ENCODE results near the gene RALGPS2.

Gene RALGPS2

DNA sequence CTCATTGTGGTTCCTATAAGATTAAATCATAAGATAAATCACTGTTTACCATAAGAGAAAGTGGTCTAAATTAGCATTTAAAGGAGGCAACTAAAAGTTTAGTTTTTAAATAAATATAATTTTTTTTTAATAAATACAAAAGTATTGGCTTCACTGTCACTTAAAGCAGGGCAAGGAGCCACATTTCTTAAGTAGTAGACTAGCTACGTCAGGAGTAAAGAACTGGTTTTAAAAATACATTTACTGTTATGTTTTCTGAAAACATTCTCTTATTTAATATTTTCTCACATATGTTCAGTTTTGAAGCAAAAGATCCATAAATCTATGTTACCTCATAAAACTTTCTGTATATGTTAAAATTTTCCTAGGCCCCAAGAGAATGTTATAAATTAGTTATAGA lies 143.7 kb downstream of the RALGPS2 start:
- H3K23ac ChIP-seq (ENCODE audit: low read depth, low read length, poor library complexity): no peak overlapping the region
- no peak overlapping the region for H3K27ac ChIP-seq (replicated peaks; ENCODE audit: low read length)
- H3K79me1 ChIP-seq (ENCODE audit: low read depth, low read length): no peaks in the 10 kb centered on the region

DNA sequence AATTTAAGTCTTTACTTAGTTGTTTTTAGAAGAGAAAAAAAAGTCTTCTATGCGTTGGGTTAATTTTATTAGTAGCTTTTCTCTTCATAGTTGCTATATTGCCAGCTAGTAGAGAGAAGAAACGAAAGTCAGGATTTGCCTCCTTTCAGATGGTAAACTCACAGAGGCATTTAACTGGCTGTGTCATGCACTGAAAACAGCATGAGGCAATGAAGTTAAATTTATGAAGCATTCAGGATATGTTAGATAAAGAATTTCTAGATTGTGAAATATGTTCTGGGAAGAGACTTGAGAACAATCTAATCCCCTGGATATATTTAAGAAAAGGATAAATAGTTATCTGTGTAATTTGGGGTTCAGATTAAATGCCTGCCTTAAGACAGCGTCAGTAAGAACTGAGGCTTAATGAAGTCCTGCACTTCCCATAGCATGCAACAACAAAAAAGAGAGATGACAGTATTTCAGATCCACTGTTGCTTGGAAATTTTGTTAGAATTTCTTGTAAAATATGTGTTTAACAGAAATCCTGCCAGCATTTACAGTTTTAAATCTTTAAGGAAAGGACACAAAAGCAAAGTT lies 144.2 kb downstream of the RALGPS2 start:
- Histone ChIP-seq H2BK120ac (ENCODE audit: low read depth, low read length) (no peak overlapping the region), H3K4me3 (ENCODE audit: low read length in 2 of 2) (no peak overlapping the region), H3K14ac (ENCODE audit: low read length) (no peak overlapping the region), H3K4me2 (ENCODE audit: insufficient read depth, low read length, poor library complexity, severe bottlenecking) (no peak overlapping the region), H2AFZ (ENCODE audit: low read length) (no peak overlapping the region), H3K4me1 (ENCODE audit: control insufficient read depth in 2 of 2, insufficient read depth in 1 of 2, low read depth in 1 of 2, low read length in 2 of 2) (peaks cover 4 to 13% of the 10 kb centered on the region in 2 donors), H3K27me3 (ENCODE audit: control insufficient read depth in 3 of 3, insufficient read depth in 3 of 3, low read depth in 1 of 3, low read length in 3 of 3) (no peaks in the 10 kb centered on the region), H3K18ac (ENCODE audit: low read length) (no peak overlapping the region), H3K23ac (ENCODE audit: low read depth, low read length, poor library complexity) (no peak overlapping the region), H3K9me3 (replicated peaks in 1 of 2; ENCODE audit: control insufficient read depth in 2 of 2, insufficient read depth in 1 of 2, low read depth in 1 of 2, low read length in 2 of 2) (no peaks in the 10 kb centered on the region), H4K8ac (ENCODE audit: low read depth, low read length) (no peak overlapping the region), H2BK5ac (ENCODE audit: low read length) (no peak overlapping the region), H4K91ac (ENCODE audit: low read depth, low read length, poor library complexity) (no peak overlapping the region), H3K27ac (replicated peaks; ENCODE audit: low read length) (no peak overlapping the region), H2BK12ac (ENCODE audit: low read length) (no peak overlapping the region), H3K9ac (ENCODE audit: low read depth, low read length, poor library complexity) (no peak overlapping the region), H3K4ac (ENCODE audit: low read length) (no peak overlapping the region), H3K79me1 (ENCODE audit: low read depth, low read length) (no peaks in the 10 kb centered on the region), H2BK15ac (ENCODE audit: low read length) (no peak overlapping the region), H3K36me3 (replicated peaks in 1 of 2; ENCODE audit: control insufficient read depth in 2 of 2, insufficient read depth in 2 of 2, low read length in 2 of 2) (no peaks in the 10 kb centered on the region), H2AK5ac (ENCODE audit: low read depth, low read length) (no peak overlapping the region)
- WGBS, 2 donors (ENCODE audit: extremely low coverage in 2 of 2, insufficient read length in 2 of 2, insufficient replicate concordance in 1 of 2): no CpG with 5 or more reads among the region's 3 CpGs
- DNase-seq (ENCODE audit: low spot score): peak; percentile 20

More for the DNA sequence above, 143.7 kb downstream of the RALGPS2 start:
- H3K14ac ChIP-seq (ENCODE audit: low read length): no peak overlapping the region
- H2AFZ ChIP-seq (ENCODE audit: low read length): no peak overlapping the region
- no peak overlapping the region for H4K8ac ChIP-seq (ENCODE audit: low read depth, low read length)
- no peak overlapping the region for H3K9ac ChIP-seq (ENCODE audit: low read depth, low read length, poor library complexity)
- DNase-seq (ENCODE audit: low spot score): no peak
- peaks cover 4 to 13% of the 10 kb centered on the region in 2 donors for H3K4me1 ChIP-seq (ENCODE audit: control insufficient read depth in 2 of 2, insufficient read depth in 1 of 2, low read depth in 1 of 2, low read length in 2 of 2)
- no peak overlapping the region for H2AK5ac ChIP-seq (ENCODE audit: low read depth, low read length)
- H3K4me2 ChIP-seq (ENCODE audit: insufficient read depth, low read length, poor library complexity, severe bottlenecking): no peak overlapping the region
- no CpG with 5 or more reads among the region's 1 CpG for WGBS, 2 donors (ENCODE audit: extremely low coverage in 2 of 2, insufficient read length in 2 of 2, insufficient replicate concordance in 1 of 2)
- no peak overlapping the region for H3K4me3 ChIP-seq (ENCODE audit: low read length in 2 of 2)
- no peaks in the 10 kb centered on the region for H3K36me3 ChIP-seq (replicated peaks in 1 of 2; ENCODE audit: control insufficient read depth in 2 of 2, insufficient read depth in 2 of 2, low read length in 2 of 2)
- H2BK120ac ChIP-seq (ENCODE audit: low read depth, low read length): no peak overlapping the region
- no peaks in the 10 kb centered on the region for H3K27me3 ChIP-seq (ENCODE audit: control insufficient read depth in 3 of 3, insufficient read depth in 3 of 3, low read depth in 1 of 3, low read length in 3 of 3)
- no peak overlapping the region for H3K18ac ChIP-seq (ENCODE audit: low read length)
- H3K9me3 ChIP-seq (replicated peaks in 1 of 2; ENCODE audit: control insufficient read depth in 2 of 2, insufficient read depth in 1 of 2, low read depth in 1 of 2, low read length in 2 of 2): no peaks in the 10 kb centered on the region
- no peak overlapping the region for H2BK5ac ChIP-seq (ENCODE audit: low read length)
- no peak overlapping the region for H4K91ac ChIP-seq (ENCODE audit: low read depth, low read length, poor library complexity)
- H2BK15ac ChIP-seq (ENCODE audit: low read length): no peak overlapping the region
- no peak overlapping the region for H2BK12ac ChIP-seq (ENCODE audit: low read length)
- H3K4ac ChIP-seq (ENCODE audit: low read length): no peak overlapping the region

DNA sequence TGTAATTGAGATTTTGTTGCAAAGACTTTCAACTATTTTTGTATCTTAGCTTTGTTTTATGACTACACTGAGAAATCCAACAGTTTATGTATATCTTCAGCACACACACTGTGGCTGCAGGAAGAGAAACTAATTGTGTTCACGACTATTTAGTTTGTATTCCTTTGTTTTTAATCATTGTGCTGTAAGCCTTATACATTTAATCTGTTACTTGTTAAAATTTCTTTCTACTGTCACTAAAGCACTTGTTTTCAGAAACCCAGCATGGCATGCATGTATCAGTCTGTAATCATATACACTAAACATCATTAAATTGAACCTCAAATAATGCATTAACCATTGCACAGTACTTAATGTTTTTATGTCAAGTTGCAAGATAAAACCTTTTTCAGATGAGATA lies 145.2 kb downstream of the RALGPS2 start:
- Histone ChIP-seq H3K27ac (replicated peaks; ENCODE audit: low read length) (no peak overlapping the region), H4K91ac (ENCODE audit: low read depth, low read length, poor library complexity) (no peak overlapping the region), H2BK120ac (ENCODE audit: low read depth, low read length) (no peak overlapping the region), H3K4ac (ENCODE audit: low read length) (no peak overlapping the region), H3K27me3 (ENCODE audit: control insufficient read depth in 3 of 3, insufficient read depth in 3 of 3, low read depth in 1 of 3, low read length in 3 of 3) (no peaks in the 10 kb centered on the region), H2BK15ac (ENCODE audit: low read length) (no peak overlapping the region), H3K9me3 (replicated peaks in 1 of 2; ENCODE audit: control insufficient read depth in 2 of 2, insufficient read depth in 1 of 2, low read depth in 1 of 2, low read length in 2 of 2) (no peaks in the 10 kb centered on the region), H3K4me3 (ENCODE audit: low read length in 2 of 2) (no peak overlapping the region), H3K18ac (ENCODE audit: low read length) (no peak overlapping the region), H3K36me3 (replicated peaks in 1 of 2; ENCODE audit: control insufficient read depth in 2 of 2, insufficient read depth in 2 of 2, low read length in 2 of 2) (no peaks in the 10 kb centered on the region), H3K9ac (ENCODE audit: low read depth, low read length, poor library complexity) (no peak overlapping the region), H2AFZ (ENCODE audit: low read length) (no peak overlapping the region), H3K14ac (ENCODE audit: low read length) (no peak overlapping the region), H2BK5ac (ENCODE audit: low read length) (no peak overlapping the region), H3K4me1 (ENCODE audit: control insufficient read depth in 2 of 2, insufficient read depth in 1 of 2, low read depth in 1 of 2, low read length in 2 of 2) (peaks cover 4 to 13% of the 10 kb centered on the region in 2 donors), H2BK12ac (ENCODE audit: low read length) (no peak overlapping the region), H4K8ac (ENCODE audit: low read depth, low read length) (no peak overlapping the region), H3K79me1 (ENCODE audit: low read depth, low read length) (no peaks in the 10 kb centered on the region), H2AK5ac (ENCODE audit: low read depth, low read length) (no peak overlapping the region), H3K4me2 (ENCODE audit: insufficient read depth, low read length, poor library complexity, severe bottlenecking) (no peak overlapping the region), H3K23ac (ENCODE audit: low read depth, low read length, poor library complexity) (no peak overlapping the region)
- DNase-seq (ENCODE audit: low spot score): no peak
- WGBS, 2 donors (ENCODE audit: extremely low coverage in 2 of 2, insufficient read length in 2 of 2, insufficient replicate concordance in 1 of 2): no CpG with 5 or more reads among the region's 1 CpG

DNA sequence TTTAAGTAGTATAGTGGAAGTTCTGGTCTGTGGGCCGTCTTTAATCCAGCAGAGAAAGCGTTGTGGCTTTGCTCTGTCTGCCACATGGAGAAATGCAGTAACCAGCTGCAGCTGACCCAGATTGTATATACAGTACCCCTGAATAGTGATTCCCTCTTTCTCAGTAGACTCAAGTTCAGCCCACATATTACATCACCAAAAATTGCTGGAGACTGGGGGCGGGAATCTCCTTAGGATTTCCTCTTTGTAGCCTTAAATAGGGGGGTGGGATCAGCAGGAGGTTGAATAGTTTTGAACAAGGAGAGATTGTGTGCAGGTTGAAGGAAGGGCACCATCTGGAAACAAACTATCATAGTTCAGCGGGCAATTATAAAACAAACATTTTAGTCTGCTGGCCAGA lies 145.9 kb downstream of the RALGPS2 start, which contains the start of gene ANGPTL1:
Gene ANGPTL1 (minus strand): TSS at position 134 of the 400 bp plus-strand sequence. CDS start 5,301 bp downstream, outside the sequence.
- no peak within 1 kb of the TSS for H2BK15ac ChIP-seq (ENCODE audit: low read length)
- no peak within 1 kb of the TSS for H2AFZ ChIP-seq (ENCODE audit: low read length)
- no peak within 1 kb of the TSS for H3K9ac ChIP-seq (ENCODE audit: low read depth, low read length, poor library complexity)
- no peak within 1 kb of the TSS for H3K4me3 ChIP-seq (ENCODE audit: low read length in 2 of 2)
- peak within 1 kb of the TSS; percentile 27 for H3K27ac ChIP-seq (replicated peaks; ENCODE audit: low read length)
- no peak within 1 kb of the TSS for H3K4ac ChIP-seq (ENCODE audit: low read length)
- H2BK12ac ChIP-seq (ENCODE audit: low read length): no peak within 1 kb of the TSS
- H3K79me1 ChIP-seq (ENCODE audit: low read depth, low read length): no peaks in the 10 kb centered on the region
- no peak within 1 kb of the TSS for H3K18ac ChIP-seq (ENCODE audit: low read length)
- no peaks in the 10 kb centered on the region for H3K36me3 ChIP-seq (replicated peaks in 1 of 2; ENCODE audit: control insufficient read depth in 2 of 2, insufficient read depth in 2 of 2, low read length in 2 of 2)
- H4K8ac ChIP-seq (ENCODE audit: low read depth, low read length): no peak within 1 kb of the TSS
- peaks cover 4 to 13% of the 10 kb centered on the region in 2 donors for H3K4me1 ChIP-seq (ENCODE audit: control insufficient read depth in 2 of 2, insufficient read depth in 1 of 2, low read depth in 1 of 2, low read length in 2 of 2)
- WGBS, 2 donors (ENCODE audit: extremely low coverage in 2 of 2, insufficient read length in 2 of 2, insufficient replicate concordance in 1 of 2): no CpG with 5 or more reads among the region's 4 CpGs
- no peak within 1 kb of the TSS for H2AK5ac ChIP-seq (ENCODE audit: low read depth, low read length)
- H3K23ac ChIP-seq (ENCODE audit: low read depth, low read length, poor library complexity): no peak within 1 kb of the TSS
- H3K4me2 ChIP-seq (ENCODE audit: insufficient read depth, low read length, poor library complexity, severe bottlenecking): no peak within 1 kb of the TSS
- H3K27me3 ChIP-seq (ENCODE audit: control insufficient read depth in 3 of 3, insufficient read depth in 3 of 3, low read depth in 1 of 3, low read length in 3 of 3): no peaks in the 10 kb centered on the region
- no peaks in the 10 kb centered on the region for H3K9me3 ChIP-seq (replicated peaks in 1 of 2; ENCODE audit: control insufficient read depth in 2 of 2, insufficient read depth in 1 of 2, low read depth in 1 of 2, low read length in 2 of 2)
- peak; percentile 45 for DNase-seq (ENCODE audit: low spot score)
- no peak within 1 kb of the TSS for H4K91ac ChIP-seq (ENCODE audit: low read depth, low read length, poor library complexity)
- no peak within 1 kb of the TSS for H2BK5ac ChIP-seq (ENCODE audit: low read length)
- H2BK120ac ChIP-seq (ENCODE audit: low read depth, low read length): no peak within 1 kb of the TSS
- H3K14ac ChIP-seq (ENCODE audit: low read length): no peak within 1 kb of the TSS
